ENCODE results near the gene GREB1L. TPM values are rescaled to one million over a fixed set of nuclear protein-coding genes. Genes with fewer than 3 reads are reported as not detected.

The GREB1L gene
- total RNA-seq, 2 donors from 2014 or later = 3.1 to 3.9 TPM

DNA sequence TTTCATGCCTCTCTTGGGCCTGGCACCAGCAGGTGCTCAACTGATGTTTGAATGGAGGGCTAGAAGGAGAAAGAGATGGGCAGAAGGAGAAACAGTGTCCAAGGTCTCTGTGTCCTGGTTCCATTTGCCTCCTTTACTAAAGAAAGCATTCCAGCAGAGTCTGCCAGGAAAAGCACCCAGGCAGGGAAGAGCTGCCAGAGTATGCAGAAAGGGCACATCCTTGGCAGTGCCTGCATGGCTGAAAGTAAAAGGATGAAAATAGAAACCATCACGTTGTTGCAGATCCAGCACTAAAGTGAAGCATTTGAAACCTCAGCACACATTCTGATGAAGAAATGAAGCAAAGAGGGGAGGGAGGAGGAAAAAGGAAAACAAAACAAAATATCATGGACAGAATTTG is 216.3 kb downstream of the GREB1L start:
- H3K36me3 Mint-ChIP-seq (ENCODE audit: low read depth) = no peaks in the 10 kb centered on the region
- peaks cover 19% of the 10 kb centered on the region for H3K27me3 Mint-ChIP-seq (ENCODE audit: insufficient read depth)
- H3K9me3 Mint-ChIP-seq = no peaks in the 10 kb centered on the region
- no peak for DNase-seq
- Histone ChIP-seq H3K27ac (ENCODE audit: low read depth, low read length) (no peak overlapping the region), H3K27me3 (ENCODE audit: control insufficient read depth, insufficient read depth, low read length, poor library complexity, severe bottlenecking) (peaks cover 3% of the 10 kb centered on the region), H3K4me1 (ENCODE audit: control insufficient read depth, insufficient read depth, low read length) (no peaks in the 10 kb centered on the region), H3K36me3 (ENCODE audit: control insufficient read depth, insufficient read depth, low read length) (no peaks in the 10 kb centered on the region), H3K9ac (ENCODE audit: extremely low read depth, low read length, poor library complexity, severe bottlenecking) (no peak overlapping the region), H3K4me3 (ENCODE audit: low read length) (no peak overlapping the region), H3K9me3 (ENCODE audit: control insufficient read depth, low read length) (no peaks in the 10 kb centered on the region)
- H3K4me1 Mint-ChIP-seq = peaks cover 4% of the 10 kb centered on the region
- H3K27ac Mint-ChIP-seq = no peak overlapping the region
- WGBS, 2 experiments (ENCODE audit: insufficient coverage in 1 of 2, insufficient read length in 1 of 2) = 86 to 87% methylated on average over 1 of the region's 1 CpG
- H3K4me3 Mint-ChIP-seq = no peak overlapping the region
- TF ChIP-seq, protein P1, sequence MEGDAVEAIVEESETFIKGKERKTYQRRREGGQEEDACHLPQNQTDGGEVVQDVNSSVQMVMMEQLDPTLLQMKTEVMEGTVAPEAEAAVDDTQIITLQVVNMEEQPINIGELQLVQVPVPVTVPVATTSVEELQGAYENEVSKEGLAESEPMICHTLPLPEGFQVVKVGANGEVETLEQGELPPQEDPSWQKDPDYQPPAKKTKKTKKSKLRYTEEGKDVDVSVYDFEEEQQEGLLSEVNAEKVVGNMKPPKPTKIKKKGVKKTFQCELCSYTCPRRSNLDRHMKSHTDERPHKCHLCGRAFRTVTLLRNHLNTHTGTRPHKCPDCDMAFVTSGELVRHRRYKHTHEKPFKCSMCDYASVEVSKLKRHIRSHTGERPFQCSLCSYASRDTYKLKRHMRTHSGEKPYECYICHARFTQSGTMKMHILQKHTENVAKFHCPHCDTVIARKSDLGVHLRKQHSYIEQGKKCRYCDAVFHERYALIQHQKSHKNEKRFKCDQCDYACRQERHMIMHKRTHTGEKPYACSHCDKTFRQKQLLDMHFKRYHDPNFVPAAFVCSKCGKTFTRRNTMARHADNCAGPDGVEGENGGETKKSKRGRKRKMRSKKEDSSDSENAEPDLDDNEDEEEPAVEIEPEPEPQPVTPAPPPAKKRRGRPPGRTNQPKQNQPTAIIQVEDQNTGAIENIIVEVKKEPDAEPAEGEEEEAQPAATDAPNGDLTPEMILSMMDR (conservative IDR thresholded peaks at IDR 0.05) = no peak

DNA sequence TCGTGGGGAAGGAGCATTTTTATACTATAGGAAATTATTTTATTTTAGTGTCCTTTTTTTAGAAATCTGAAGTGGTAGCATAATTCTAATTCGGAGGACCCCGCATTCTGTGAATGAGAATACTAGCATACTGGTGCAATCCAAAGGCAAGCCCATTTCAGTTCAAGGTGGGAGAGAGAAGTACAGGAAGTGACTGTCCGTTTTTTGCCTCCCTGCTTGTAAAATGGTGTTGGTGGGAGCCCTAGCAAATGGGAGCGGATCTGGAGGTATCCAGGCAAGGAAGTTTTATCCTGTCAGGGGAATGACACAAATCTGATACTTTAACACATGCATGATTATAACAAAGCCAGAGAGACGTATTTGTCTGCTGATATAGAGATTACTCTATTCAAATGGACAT is 216.8 kb downstream of the GREB1L start:
- Histone ChIP-seq H3K36me3 (ENCODE audit: control insufficient read depth, insufficient read depth, low read length) (no peaks in the 10 kb centered on the region), H3K4me3 (ENCODE audit: low read length) (no peak overlapping the region), H3K27me3 (ENCODE audit: control insufficient read depth, insufficient read depth, low read length, poor library complexity, severe bottlenecking) (peaks cover 2% of the 10 kb centered on the region), H3K9ac (ENCODE audit: extremely low read depth, low read length, poor library complexity, severe bottlenecking) (no peak overlapping the region), H3K9me3 (ENCODE audit: control insufficient read depth, low read length) (no peaks in the 10 kb centered on the region), H3K4me1 (ENCODE audit: control insufficient read depth, insufficient read depth, low read length) (no peaks in the 10 kb centered on the region), H3K27ac (ENCODE audit: low read depth, low read length) (no peak overlapping the region)
- no peak for DNase-seq
- Mint-ChIP-seq H3K27me3 (ENCODE audit: insufficient read depth) (peaks cover 18% of the 10 kb centered on the region), H3K27ac (no peak overlapping the region), H3K36me3 (ENCODE audit: low read depth) (no peaks in the 10 kb centered on the region), H3K4me1 (peaks cover 4% of the 10 kb centered on the region), H3K9me3 (no peaks in the 10 kb centered on the region), H3K4me3 (no peak overlapping the region)
- 91 to 100% methylated on average over 3 to 5 of the region's 6 CpGs for WGBS, 2 experiments (ENCODE audit: insufficient coverage in 1 of 2, insufficient read length in 1 of 2)
- TF ChIP-seq, protein P1 (conservative IDR thresholded peaks at IDR 0.05) = no peak

DNA sequence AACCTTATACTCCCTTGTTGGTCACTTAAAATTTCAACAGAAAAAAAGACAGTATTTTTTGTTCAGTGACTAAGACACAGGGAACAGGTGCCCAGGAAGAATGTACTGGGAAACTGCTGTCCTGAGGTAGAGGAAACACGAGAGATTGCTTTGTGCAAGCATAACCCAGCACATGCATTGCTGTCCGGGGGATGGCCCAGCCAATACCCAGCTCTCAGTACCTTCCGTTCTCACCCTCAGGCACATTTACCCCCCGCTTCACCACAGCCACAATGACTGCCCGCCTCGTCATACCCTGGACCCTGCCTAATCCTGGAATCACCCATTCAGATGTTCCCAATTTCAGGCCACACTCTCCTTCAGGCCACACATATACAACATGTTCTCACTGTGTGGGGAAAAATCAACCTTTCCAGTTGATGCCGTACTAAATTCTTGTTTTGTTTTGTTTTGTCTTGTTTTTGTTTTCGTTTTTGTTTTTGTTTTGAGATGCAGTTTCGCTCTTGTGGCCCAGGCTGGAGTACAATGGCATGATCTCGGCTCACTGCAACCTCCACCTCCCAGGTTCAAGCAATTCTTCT is 217.8 kb downstream of the GREB1L start:
- no peak overlapping the region for H3K27ac Mint-ChIP-seq
- no peaks in the 10 kb centered on the region for H3K36me3 ChIP-seq (ENCODE audit: control insufficient read depth, insufficient read depth, low read length)
- TF ChIP-seq, protein P1 (conservative IDR thresholded peaks at IDR 0.05) = no peak
- H3K4me1 Mint-ChIP-seq = peaks cover 1% of the 10 kb centered on the region
- H3K27ac ChIP-seq (ENCODE audit: low read depth, low read length) = no peak overlapping the region
- H3K9me3 ChIP-seq (ENCODE audit: control insufficient read depth, low read length) = no peaks in the 10 kb centered on the region
- no peak for DNase-seq
- WGBS, 2 experiments (ENCODE audit: insufficient coverage in 1 of 2, insufficient read length in 1 of 2) = 87 to 93% methylated on average over 3 to 10 of the region's 10 CpGs
- no peak overlapping the region for H3K4me3 Mint-ChIP-seq
- no peaks in the 10 kb centered on the region for H3K27me3 ChIP-seq (ENCODE audit: control insufficient read depth, insufficient read depth, low read length, poor library complexity, severe bottlenecking)
- H3K36me3 Mint-ChIP-seq (ENCODE audit: low read depth) = no peaks in the 10 kb centered on the region
- no peak overlapping the region for H3K9ac ChIP-seq (ENCODE audit: extremely low read depth, low read length, poor library complexity, severe bottlenecking)
- no peaks in the 10 kb centered on the region for H3K9me3 Mint-ChIP-seq
- H3K27me3 Mint-ChIP-seq (ENCODE audit: insufficient read depth) = peaks cover 21% of the 10 kb centered on the region
- no peaks in the 10 kb centered on the region for H3K4me1 ChIP-seq (ENCODE audit: control insufficient read depth, insufficient read depth, low read length)
- H3K4me3 ChIP-seq (ENCODE audit: low read length) = no peak overlapping the region
